Left kidney (tissue), 1 donor: ENCODE data around the gene AARS2. TPM values are rescaled to one million over a fixed set of nuclear protein-coding genes. Genes with fewer than 3 reads are reported as not detected.

Source experiments
- polyA plus RNA-seq: library from polyadenylated mRNA; unstranded; fragments of 120-200 nt; gene quantifications from one replicate; pipeline ENCODE4 v1.2.1, GENCODE V29; 2013; ENCODE audit not compliant: insufficient read length

AARS2 gene
- polyA plus RNA-seq, 1 donor = 16.9 TPM

Other genes with a start within 250 kb of the AARS2 start
- gene MRPL14, start 185.9 kb downstream of the AARS2 start, polyA plus RNA-seq = 33.7 TPM
- gene TMEM63B, start 185.8 kb downstream of the AARS2 start, polyA plus RNA-seq = 34.8 TPM
- 0.23 TPM for gene CAPN11, start 154.5 kb downstream of the AARS2 start, polyA plus RNA-seq
- 0.62 TPM for gene MYMX, start 96.4 kb downstream of the AARS2 start, polyA plus RNA-seq
- gene SLC29A1, start 89.8 kb downstream of the AARS2 start, polyA plus RNA-seq = 30.8 TPM
- gene HSP90AB1, start 66.2 kb downstream of the AARS2 start, polyA plus RNA-seq = 1,241 TPM
- gene SLC35B2, start 55.8 kb downstream of the AARS2 start, polyA plus RNA-seq = 46.7 TPM
- gene NFKBIE, start 47.8 kb downstream of the AARS2 start, polyA plus RNA-seq = 9.6 TPM
- 0.88 TPM for gene TMEM151B, start 42.9 kb downstream of the AARS2 start, polyA plus RNA-seq
- not detected for gene SPATS1, start 29.3 kb upstream of the AARS2 start, polyA plus RNA-seq
- 43.7 TPM for gene CDC5L, start 74.4 kb upstream of the AARS2 start, polyA plus RNA-seq